WERI-Rb-1 (cell line): ENCODE measurements around the gene AP4E1.

Experiments
- DNase-seq: peaks from one replicate; pipeline ENCODE4 v3.0.0-alpha.2; 2020
- H3K27ac ChIP-seq: fragments of 250-450 bp; sonication (Bioruptor Pico); 2 replicates; pipeline ENCODE4 v1.5.1; 2020; ENCODE audit warnings: mild to moderate bottlenecking, moderate library complexity
- H3K27me3 ChIP-seq: fragments of 250-450 bp; sonication (Bioruptor Pico); 2 replicates; pipeline ENCODE4 v1.5.1; 2021; ENCODE audit warnings: mild to moderate bottlenecking, low read depth, moderate library complexity; ENCODE audit not compliant: insufficient read depth, severe bottlenecking
- H3K36me3 ChIP-seq: fragments of 250-450 bp; sonication (Bioruptor Pico); 2 replicates; pipeline ENCODE4 v1.5.1; 2020; ENCODE audit warnings: mild to moderate bottlenecking, moderate library complexity
- H3K4me3 ChIP-seq: 2 replicates; pipeline ENCODE4 v1.5.1; 2011; ENCODE audit warnings: low read depth, mild to moderate bottlenecking, control low read depth, low read length
- H3K9me3 ChIP-seq: fragments of 250-450 bp; sonication (Bioruptor Pico); 2 replicates; pipeline ENCODE4 v1.5.1; 2021; ENCODE audit warnings: mild to moderate bottlenecking, moderate library complexity; ENCODE audit not compliant: severe bottlenecking
- CTCF ChIP-seq: IDR thresholded peaks from 2 replicates; pipeline ENCODE4 v1.5.1; 2011; ENCODE audit warnings: low read depth, mild to moderate bottlenecking, control low read depth, inconsistent platforms, low read length

AP4E1 gene

GRCh38 chr15:50879016-50879617, 29.4 kb upstream of the AP4E1 start:
- no peaks in the 10 kb centered on the region for H3K36me3 ChIP-seq
- no peak for TF ChIP-seq CTCF
- H3K27me3 ChIP-seq: no peaks in the 10 kb centered on the region
- no peaks in the 10 kb centered on the region for H3K9me3 ChIP-seq
- H3K27ac ChIP-seq: no peak overlapping the region
- DNase-seq: peak; percentile 38
- no peak overlapping the region for H3K4me3 ChIP-seq

GRCh38 chr15:50880206-50880605, 28.3 kb upstream of the AP4E1 start:
- H3K4me3 ChIP-seq: no peak overlapping the region
- DNase-seq: no peak
- H3K27me3 ChIP-seq: no peaks in the 10 kb centered on the region
- no peaks in the 10 kb centered on the region for H3K9me3 ChIP-seq
- no peak overlapping the region for H3K27ac ChIP-seq
- no peak for TF ChIP-seq CTCF
- no peaks in the 10 kb centered on the region for H3K36me3 ChIP-seq

- TF ChIP-seq CTCF: no peak
- no peak overlapping the region for H3K27ac ChIP-seq
- no peaks in the 10 kb centered on the region for H3K36me3 ChIP-seq
- H3K27me3 ChIP-seq: no peaks in the 10 kb centered on the region
- no peak overlapping the region for H3K4me3 ChIP-seq
- no peak for DNase-seq
- no peaks in the 10 kb centered on the region for H3K9me3 ChIP-seq
Measured at GRCh38 chr15:50880651-50881114, 27.8 kb upstream of the AP4E1 start.

- H3K4me3 ChIP-seq: no peak overlapping the region
- no peaks in the 10 kb centered on the region for H3K9me3 ChIP-seq
- no peaks in the 10 kb centered on the region for H3K27me3 ChIP-seq
- H3K27ac ChIP-seq: no peak overlapping the region
- no peak for TF ChIP-seq CTCF
- no peak for DNase-seq
- no peaks in the 10 kb centered on the region for H3K36me3 ChIP-seq
Measured at GRCh38 chr15:50881121-50882048, 27.1 kb upstream of the AP4E1 start.

- DNase-seq: no peak
- no peaks in the 10 kb centered on the region for H3K27me3 ChIP-seq
- no peaks in the 10 kb centered on the region for H3K36me3 ChIP-seq
- no peak overlapping the region for H3K4me3 ChIP-seq
- no peaks in the 10 kb centered on the region for H3K9me3 ChIP-seq
- H3K27ac ChIP-seq: no peak overlapping the region
- no peak for TF ChIP-seq CTCF
Measured at GRCh38 chr15:50883903-50884302, 24.6 kb upstream of the AP4E1 start.
